ENCODE data around the gene MTHFD1L. TPM values are rescaled to one million over a fixed set of nuclear protein-coding genes. Genes with fewer than 3 reads are reported as not detected.

MTHFD1L gene
- total and polyA plus RNA-seq, 2 donors from 2014 or later = 4.7 to 39.6 TPM

GRCh38 chr6:151096255-151096612 lies 230.7 kb downstream of the MTHFD1L start:
- TF ChIP-seq CTCF (IDR thresholded peaks at IDR 0.05; ENCODE audit: borderline replicate concordance, extremely low read depth, insufficient read depth) = no peak
- DNase-seq (peak in 2 of 5 donors; percentile 21 to 25), FAIRE-seq (no peak)
- H3K4me3 ChIP-seq (ENCODE audit: low read length in 3 of 3) = no peak overlapping the region
- intact Hi-C loops (cut with DNase I) = no loop called here
- no peak overlapping the region for H3K9ac ChIP-seq (ENCODE audit: low read length in 3 of 3)
- H3K36me3 ChIP-seq (ENCODE audit: control insufficient read depth in 2 of 3, insufficient read depth in 3 of 3, low read length in 3 of 3) = no peaks in the 10 kb centered on the region
- H3K27ac ChIP-seq (ENCODE audit: low read depth in 2 of 2, low read length in 2 of 2) = no peak overlapping the region
- H3K4me1 ChIP-seq (ENCODE audit: control insufficient read depth in 2 of 3, insufficient read depth in 2 of 3, low read depth in 1 of 3, low read length in 3 of 3) = peaks cover 0 to 1% (median 0%) of the 10 kb centered on the region in 3 donors
- H3K27me3 ChIP-seq (ENCODE audit: control insufficient read depth, insufficient read depth, low read length) = no peaks in the 10 kb centered on the region
- H3K9me3 ChIP-seq (ENCODE audit: control insufficient read depth in 2 of 3, insufficient read depth in 1 of 3, low read length in 3 of 3) = no peaks in the 10 kb centered on the region

- peaks cover 0 to 4% (median 0%) of the 10 kb centered on the region in 3 donors for H3K4me1 ChIP-seq (ENCODE audit: control insufficient read depth in 2 of 3, insufficient read depth in 2 of 3, low read depth in 1 of 3, low read length in 3 of 3)
- no peaks in the 10 kb centered on the region for H3K9me3 ChIP-seq (ENCODE audit: control insufficient read depth in 2 of 3, insufficient read depth in 1 of 3, low read length in 3 of 3)
- H3K36me3 ChIP-seq (ENCODE audit: control insufficient read depth in 2 of 3, insufficient read depth in 3 of 3, low read length in 3 of 3) = no peaks in the 10 kb centered on the region
- H3K4me3 ChIP-seq (ENCODE audit: low read length in 3 of 3) = no peak overlapping the region
- H3K9ac ChIP-seq (ENCODE audit: low read length in 3 of 3) = no peak overlapping the region
- H3K27ac ChIP-seq (ENCODE audit: low read depth in 2 of 2, low read length in 2 of 2) = no peak overlapping the region
- no peak for TF ChIP-seq CTCF (IDR thresholded peaks at IDR 0.05; ENCODE audit: borderline replicate concordance, extremely low read depth, insufficient read depth)
- FAIRE-seq (no peak), DNase-seq (peak in 1 of 5 donors; percentile 2)
- intact Hi-C loops (cut with DNase I) = no loop called here
- no peaks in the 10 kb centered on the region for H3K27me3 ChIP-seq (ENCODE audit: control insufficient read depth, insufficient read depth, low read length)
Observed at GRCh38 chr6:151096691-151097606, 231.4 kb downstream of the MTHFD1L start.

GRCh38 chr6:151098166-151098565 lies 232.7 kb downstream of the MTHFD1L start:
- H3K27ac ChIP-seq (ENCODE audit: low read depth in 2 of 2, low read length in 2 of 2) = no peak overlapping the region
- no peaks in the 10 kb centered on the region for H3K36me3 ChIP-seq (ENCODE audit: control insufficient read depth in 2 of 3, insufficient read depth in 3 of 3, low read length in 3 of 3)
- FAIRE-seq (no peak), DNase-seq (peak in 1 of 5 donors; percentile 3)
- no peak overlapping the region for H3K4me3 ChIP-seq (ENCODE audit: low read length in 3 of 3)
- H3K9me3 ChIP-seq (ENCODE audit: control insufficient read depth in 2 of 3, insufficient read depth in 1 of 3, low read length in 3 of 3) = no peaks in the 10 kb centered on the region
- TF ChIP-seq CTCF (IDR thresholded peaks at IDR 0.05; ENCODE audit: borderline replicate concordance, extremely low read depth, insufficient read depth) = no peak
- H3K9ac ChIP-seq (ENCODE audit: low read length in 3 of 3) = no peak overlapping the region
- H3K27me3 ChIP-seq (ENCODE audit: control insufficient read depth, insufficient read depth, low read length) = no peaks in the 10 kb centered on the region
- intact Hi-C loops (cut with DNase I) = no loop called here
- peaks cover 0 to 5% (median 0%) of the 10 kb centered on the region in 3 donors for H3K4me1 ChIP-seq (ENCODE audit: control insufficient read depth in 2 of 3, insufficient read depth in 2 of 3, low read depth in 1 of 3, low read length in 3 of 3)

Data from kidney (tissue), 14 donors.